OCI-LY1 (cell line): ENCODE measurements around the gene CBLB.

ENCODE experiments used
- H2AFZ ChIP-seq: fragments of 200-600 bp; sonication (generic), shearing (Covaris generic); 2 replicates; pipeline ENCODE4 v1.6.0; 2014; ENCODE audit warnings: antibody characterized with exemption, mild to moderate bottlenecking, low read length
- H3F3A ChIP-seq: fragments of 200-600 bp; sonication (generic), shearing (Covaris generic); 2 replicates; pipeline ENCODE4 v1.6.0; 2014; ENCODE audit warnings: mild to moderate bottlenecking, antibody characterized with exemption, low read length, moderate library complexity; ENCODE audit not compliant: insufficient read depth
- H3K27ac ChIP-seq: fragments of 200-600 bp; sonication (generic); 2 replicates; pipeline ENCODE4 v1.5.1; 2014; ENCODE audit warnings: low read length, mixed run types, mild to moderate bottlenecking, low read depth; ENCODE audit not compliant: poor library complexity, severe bottlenecking
- H3K27me3 ChIP-seq: fragments of 200-600 bp; sonication (generic); 2 replicates; pipeline ENCODE4 v1.6.0; 2014; ENCODE audit warnings: antibody characterized with exemption, mild to moderate bottlenecking, low read length, moderate library complexity; ENCODE audit not compliant: insufficient read depth
- H3K36me3 ChIP-seq: fragments of 200-600 bp; sonication (generic); 2 replicates; pipeline ENCODE4 v1.6.1; 2014; ENCODE audit warnings: mild to moderate bottlenecking, antibody characterized with exemption, low read length, moderate library complexity, mixed read lengths; ENCODE audit not compliant: insufficient read depth
- H3K4me1 ChIP-seq: fragments of 200-600 bp; sonication (generic); 2 replicates; pipeline ENCODE4 v1.5.1; 2014; ENCODE audit warnings: mild to moderate bottlenecking, low read length, moderate library complexity; ENCODE audit not compliant: insufficient read depth, severe bottlenecking
- H3K4me2 ChIP-seq: fragments of 200-600 bp; sonication (generic), shearing (Covaris generic); 2 replicates; pipeline ENCODE4 v1.6.1; 2014; ENCODE audit warnings: low read length
- H3K4me3 ChIP-seq: fragments of 200-600 bp; sonication (generic); 2 replicates; pipeline ENCODE4 v1.5.1; 2014; ENCODE audit warnings: low read length, low read depth, mild to moderate bottlenecking, mixed read lengths; ENCODE audit not compliant: poor library complexity, severe bottlenecking
- H3K79me2 ChIP-seq: fragments of 200-600 bp; shearing (Covaris generic); 2 replicates; pipeline ENCODE4 v1.6.1; 2016; ENCODE audit warnings: mixed run types, low read length, mixed read lengths; ENCODE audit not compliant: insufficient read depth
- H3K9ac ChIP-seq: fragments of 200-600 bp; sonication (generic), shearing (Covaris generic); 2 replicates; pipeline ENCODE4 v1.6.1; 2014; ENCODE audit warnings: mild to moderate bottlenecking, low read length, mixed read lengths
- H3K9me2 ChIP-seq: fragments of 200-600 bp; sonication (generic), shearing (Covaris generic); 2 replicates; pipeline ENCODE4 v1.6.1; 2014; ENCODE audit warnings: low read depth, mild to moderate bottlenecking, low read length, mixed read lengths
- H3K9me3 ChIP-seq: fragments of 200-600 bp; shearing (Covaris generic); 2 replicates; pipeline ENCODE4 v1.6.1; 2014; ENCODE audit warnings: low read length, mixed read lengths
- H4K20me1 ChIP-seq: fragments of 200-600 bp; sonication (generic), shearing (Covaris generic); 2 replicates; pipeline ENCODE4 v1.6.0; 2016; ENCODE audit warnings: mild to moderate bottlenecking, low read length; ENCODE audit not compliant: insufficient read depth
- EZH2 ChIP-seq: fragments of 200-600 bp; sonication (generic), shearing (Covaris generic); IDR thresholded peaks from 2 replicates; pipeline ENCODE4 v1.8.0; 2017; ENCODE audit warnings: borderline replicate concordance, mixed run types, mild to moderate bottlenecking, antibody characterized with exemption, low read length, moderate library complexity, mixed read lengths
- TF ChIP-seq, protein P1 (sequence below): fragments of 200-600 bp; sonication (generic), shearing (Covaris generic); IDR thresholded peaks from 2 replicates; pipeline ENCODE4 v1.5.1; 2017; ENCODE audit warnings: mild to moderate bottlenecking, antibody characterized with exemption, low read length, moderate library complexity, mixed read lengths

CBLB gene

DNA sequence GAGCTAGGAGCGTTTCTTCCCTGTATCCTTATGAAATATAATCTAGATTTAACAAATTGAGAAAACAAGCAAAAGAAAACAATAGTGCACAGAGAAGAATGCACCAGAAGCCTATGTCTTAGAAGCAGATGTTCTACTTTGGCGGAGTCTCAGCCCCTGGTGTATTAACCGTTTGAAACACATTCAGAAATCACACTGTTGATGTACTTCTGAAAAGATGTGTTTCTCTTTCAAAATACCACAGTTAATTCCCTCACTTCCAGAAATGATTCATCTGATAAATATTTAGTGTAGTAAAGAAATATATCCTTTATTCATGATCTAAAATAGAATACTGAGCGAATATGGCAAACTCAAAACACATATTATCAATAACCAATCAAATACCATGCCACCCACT, 77.7 kb downstream of the CBLB start:
- Histone ChIP-seq H3K9me3 (peaks cover under 1% of the 10 kb centered on the region; the same call in 1 of the 2 replicates), H3K36me3 (peaks cover 8% of the 10 kb centered on the region; the same call in 1 of the 2 replicates), H3K27me3 (no peaks in the 10 kb centered on the region), H3K9ac (no peak overlapping the region), H2AFZ (no peak overlapping the region), H3K4me3 (no peak overlapping the region), H4K20me1 (no peaks in the 10 kb centered on the region), H3K9me2 (no peaks in the 10 kb centered on the region), H3K27ac (no peak overlapping the region), H3F3A (no peaks in the 10 kb centered on the region; the same call in 1 of the 2 replicates), H3K79me2 (peaks cover 74% of the 10 kb centered on the region), H3K4me1 (peaks cover 13% of the 10 kb centered on the region), H3K4me2 (no peak overlapping the region)
- TF ChIP-seq, protein P1, sequence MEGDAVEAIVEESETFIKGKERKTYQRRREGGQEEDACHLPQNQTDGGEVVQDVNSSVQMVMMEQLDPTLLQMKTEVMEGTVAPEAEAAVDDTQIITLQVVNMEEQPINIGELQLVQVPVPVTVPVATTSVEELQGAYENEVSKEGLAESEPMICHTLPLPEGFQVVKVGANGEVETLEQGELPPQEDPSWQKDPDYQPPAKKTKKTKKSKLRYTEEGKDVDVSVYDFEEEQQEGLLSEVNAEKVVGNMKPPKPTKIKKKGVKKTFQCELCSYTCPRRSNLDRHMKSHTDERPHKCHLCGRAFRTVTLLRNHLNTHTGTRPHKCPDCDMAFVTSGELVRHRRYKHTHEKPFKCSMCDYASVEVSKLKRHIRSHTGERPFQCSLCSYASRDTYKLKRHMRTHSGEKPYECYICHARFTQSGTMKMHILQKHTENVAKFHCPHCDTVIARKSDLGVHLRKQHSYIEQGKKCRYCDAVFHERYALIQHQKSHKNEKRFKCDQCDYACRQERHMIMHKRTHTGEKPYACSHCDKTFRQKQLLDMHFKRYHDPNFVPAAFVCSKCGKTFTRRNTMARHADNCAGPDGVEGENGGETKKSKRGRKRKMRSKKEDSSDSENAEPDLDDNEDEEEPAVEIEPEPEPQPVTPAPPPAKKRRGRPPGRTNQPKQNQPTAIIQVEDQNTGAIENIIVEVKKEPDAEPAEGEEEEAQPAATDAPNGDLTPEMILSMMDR: no peak
- TF ChIP-seq EZH2: no peak

DNA sequence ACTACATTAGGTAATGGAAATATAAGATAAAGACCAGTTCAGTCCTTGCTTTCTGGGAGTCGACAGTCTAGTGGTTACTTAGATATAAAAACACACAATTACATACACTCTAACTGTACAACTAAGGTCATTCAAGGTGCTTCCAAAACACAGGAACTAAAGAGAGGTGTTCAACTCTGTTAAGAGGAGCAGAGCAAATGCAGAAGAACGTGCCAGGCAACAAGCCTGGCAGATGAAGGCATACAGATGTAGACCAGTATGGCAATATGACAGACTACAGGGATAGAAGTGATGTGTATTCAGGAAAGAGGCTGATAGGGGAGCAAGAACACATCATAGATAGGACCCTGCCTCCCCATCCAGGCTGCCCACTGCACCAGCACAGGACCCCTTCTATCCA, 78.3 kb downstream of the CBLB start:
- H3K4me2 ChIP-seq: no peak overlapping the region; the same call in 1 of the 2 replicates

DNA sequence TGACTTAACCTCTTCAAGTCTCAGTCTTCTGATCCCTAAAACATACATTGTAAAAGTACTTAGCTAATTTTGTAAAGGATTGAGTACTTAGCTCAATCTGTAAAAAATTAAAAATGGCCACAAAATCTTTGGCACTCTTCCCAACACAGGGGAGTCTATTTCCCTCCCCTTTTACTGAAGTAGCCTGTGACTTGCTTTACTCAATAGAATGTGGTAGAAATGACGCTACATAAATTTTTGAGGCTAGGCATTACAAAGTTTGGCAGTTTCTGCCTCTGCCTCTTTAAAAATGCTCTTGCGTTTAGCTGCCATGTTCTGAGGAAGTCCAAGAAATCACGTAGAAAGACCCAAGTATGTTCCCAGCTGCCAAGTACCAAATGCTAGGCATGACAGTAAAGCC, 80.2 kb downstream of the CBLB start:
- Histone ChIP-seq H3K9ac (no peak overlapping the region), H3K4me1 (peaks cover 13% of the 10 kb centered on the region), H3K79me2 (peaks cover 67% of the 10 kb centered on the region), H3K4me2 (no peak overlapping the region), H3K4me3 (no peak overlapping the region), H4K20me1 (no peaks in the 10 kb centered on the region), H3K9me3 (no peaks in the 10 kb centered on the region), H3K36me3 (peaks cover 7% of the 10 kb centered on the region; the same call in 1 of the 2 replicates), H3K27me3 (no peaks in the 10 kb centered on the region), H3F3A (no peaks in the 10 kb centered on the region), H2AFZ (no peak overlapping the region), H3K9me2 (no peaks in the 10 kb centered on the region), H3K27ac (no peak overlapping the region)
- TF ChIP-seq, protein P1: no peak
- no peak for TF ChIP-seq EZH2

More for the DNA sequence above, 78.3 kb downstream of the CBLB start:
- H3K27ac ChIP-seq: no peak overlapping the region
- H3K9ac ChIP-seq: no peak overlapping the region
- no peaks in the 10 kb centered on the region; the same call in 1 of the 2 replicates for H3F3A ChIP-seq
- H3K27me3 ChIP-seq: no peaks in the 10 kb centered on the region
- H3K4me1 ChIP-seq: peaks cover 13% of the 10 kb centered on the region
- no peak overlapping the region for H2AFZ ChIP-seq
- peaks cover 73% of the 10 kb centered on the region for H3K79me2 ChIP-seq
- H4K20me1 ChIP-seq: no peaks in the 10 kb centered on the region
- no peaks in the 10 kb centered on the region for H3K9me3 ChIP-seq
- no peak overlapping the region for H3K4me3 ChIP-seq
- H3K9me2 ChIP-seq: no peaks in the 10 kb centered on the region
- no peak for TF ChIP-seq EZH2
- TF ChIP-seq, protein P1: no peak
- H3K36me3 ChIP-seq: peaks cover 7% of the 10 kb centered on the region; the same call in 1 of the 2 replicates
